ENCODE data around the gene OR4D2.

DNA sequence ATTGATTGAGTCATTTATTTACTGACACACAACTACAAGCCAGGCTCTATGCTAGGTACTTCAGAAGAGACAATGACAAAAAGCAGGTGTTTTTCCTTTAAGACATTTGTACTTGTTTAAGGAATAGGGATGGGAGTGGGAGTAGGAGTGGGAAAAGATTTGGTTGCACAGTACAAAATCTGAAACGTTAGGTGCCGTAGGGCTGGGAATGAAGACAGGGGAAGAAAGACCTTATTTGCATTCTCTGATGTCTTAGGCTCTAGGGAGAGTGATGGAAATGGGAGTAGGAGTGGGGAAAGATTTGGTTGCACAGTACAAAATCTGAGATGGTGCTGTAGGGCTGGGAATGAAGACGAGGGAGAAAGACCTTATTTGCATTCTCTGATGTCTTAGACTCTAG is 47.3 kb upstream of the OR4D2 start:
- TF ChIP-seq, protein P1, sequence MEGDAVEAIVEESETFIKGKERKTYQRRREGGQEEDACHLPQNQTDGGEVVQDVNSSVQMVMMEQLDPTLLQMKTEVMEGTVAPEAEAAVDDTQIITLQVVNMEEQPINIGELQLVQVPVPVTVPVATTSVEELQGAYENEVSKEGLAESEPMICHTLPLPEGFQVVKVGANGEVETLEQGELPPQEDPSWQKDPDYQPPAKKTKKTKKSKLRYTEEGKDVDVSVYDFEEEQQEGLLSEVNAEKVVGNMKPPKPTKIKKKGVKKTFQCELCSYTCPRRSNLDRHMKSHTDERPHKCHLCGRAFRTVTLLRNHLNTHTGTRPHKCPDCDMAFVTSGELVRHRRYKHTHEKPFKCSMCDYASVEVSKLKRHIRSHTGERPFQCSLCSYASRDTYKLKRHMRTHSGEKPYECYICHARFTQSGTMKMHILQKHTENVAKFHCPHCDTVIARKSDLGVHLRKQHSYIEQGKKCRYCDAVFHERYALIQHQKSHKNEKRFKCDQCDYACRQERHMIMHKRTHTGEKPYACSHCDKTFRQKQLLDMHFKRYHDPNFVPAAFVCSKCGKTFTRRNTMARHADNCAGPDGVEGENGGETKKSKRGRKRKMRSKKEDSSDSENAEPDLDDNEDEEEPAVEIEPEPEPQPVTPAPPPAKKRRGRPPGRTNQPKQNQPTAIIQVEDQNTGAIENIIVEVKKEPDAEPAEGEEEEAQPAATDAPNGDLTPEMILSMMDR (IDR thresholded peaks at IDR 0.05; ENCODE audit: low read depth, low read length), result no peak
- no peak for TF ChIP-seq EZH2phosphoT487 (IDR thresholded peaks at IDR 0.05; ENCODE audit: low read depth)
